Measurements from ENCODE around the gene HSCB.
A peak's percentile ranks its signal among the peaks of the same experiment; 100 is the strongest.
"Not testable (repeated sequence)": the region's sequence is repeated elsewhere in the genome, so short reads cannot be mapped to it uniquely, and the experiment has no call there.

Gene HSCB

GRCh38 chr22:28742562-28742962 is 723 bp downstream of the HSCB start:
- no peak for TF ChIP-seq CTCF (conservative IDR thresholded peaks at IDR 0.05)
- peak overlapping the region; percentile 91 for H3K27ac ChIP-seq

GRCh38 chr22:28743852-28744251 is 2.0 kb downstream of the HSCB start:
- peak overlapping the region; percentile 91; the same call in 1 of the 2 replicates for H3K27ac ChIP-seq
- no peak for TF ChIP-seq CTCF (conservative IDR thresholded peaks at IDR 0.05)

- TF ChIP-seq CTCF (conservative IDR thresholded peaks at IDR 0.05), result no peak
- H3K27ac ChIP-seq, result no peak overlapping the region
Measured at GRCh38 chr22:28750471-28750881, 8.6 kb downstream of the HSCB start.

- not testable (repeated sequence) for H3K27ac ChIP-seq
Measured at GRCh38 chr22:28754512-28754911, 12.7 kb downstream of the HSCB start.

GRCh38 chr22:28759861-28760560 is 18.2 kb downstream of the HSCB start:
- H3K27ac ChIP-seq, result peak overlapping the region; percentile 35
- TF ChIP-seq CTCF (conservative IDR thresholded peaks at IDR 0.05), result no peak

GRCh38 chr22:28761449-28761755 is 19.6 kb downstream of the HSCB start:
- TF ChIP-seq CTCF (conservative IDR thresholded peaks at IDR 0.05), result no peak
- no peak overlapping the region for H3K27ac ChIP-seq

GRCh38 chr22:28762000-28762399 is 20.2 kb downstream of the HSCB start:
- H3K27ac ChIP-seq, result not testable (repeated sequence)

GRCh38 chr22:28766628-28767027 is 24.8 kb downstream of the HSCB start:
- H3K27ac ChIP-seq, result no peak overlapping the region
- TF ChIP-seq CTCF (conservative IDR thresholded peaks at IDR 0.05), result no peak

Measured in VCaP (cell line).